HG03103 (cell line): ENCODE measurements around the gene SCNM1.

Experiments used
- ATAC-seq: cut with Tn5 transposase; IDR thresholded peaks from one replicate; pipeline ENCODE4 v1.9.1; 2021; ENCODE audit warnings: low read depth; ENCODE audit not compliant: unreplicated experiment

Gene SCNM1, protein sequence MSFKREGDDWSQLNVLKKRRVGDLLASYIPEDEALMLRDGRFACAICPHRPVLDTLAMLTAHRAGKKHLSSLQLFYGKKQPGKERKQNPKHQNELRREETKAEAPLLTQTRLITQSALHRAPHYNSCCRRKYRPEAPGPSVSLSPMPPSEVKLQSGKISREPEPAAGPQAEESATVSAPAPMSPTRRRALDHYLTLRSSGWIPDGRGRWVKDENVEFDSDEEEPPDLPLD

DNA sequence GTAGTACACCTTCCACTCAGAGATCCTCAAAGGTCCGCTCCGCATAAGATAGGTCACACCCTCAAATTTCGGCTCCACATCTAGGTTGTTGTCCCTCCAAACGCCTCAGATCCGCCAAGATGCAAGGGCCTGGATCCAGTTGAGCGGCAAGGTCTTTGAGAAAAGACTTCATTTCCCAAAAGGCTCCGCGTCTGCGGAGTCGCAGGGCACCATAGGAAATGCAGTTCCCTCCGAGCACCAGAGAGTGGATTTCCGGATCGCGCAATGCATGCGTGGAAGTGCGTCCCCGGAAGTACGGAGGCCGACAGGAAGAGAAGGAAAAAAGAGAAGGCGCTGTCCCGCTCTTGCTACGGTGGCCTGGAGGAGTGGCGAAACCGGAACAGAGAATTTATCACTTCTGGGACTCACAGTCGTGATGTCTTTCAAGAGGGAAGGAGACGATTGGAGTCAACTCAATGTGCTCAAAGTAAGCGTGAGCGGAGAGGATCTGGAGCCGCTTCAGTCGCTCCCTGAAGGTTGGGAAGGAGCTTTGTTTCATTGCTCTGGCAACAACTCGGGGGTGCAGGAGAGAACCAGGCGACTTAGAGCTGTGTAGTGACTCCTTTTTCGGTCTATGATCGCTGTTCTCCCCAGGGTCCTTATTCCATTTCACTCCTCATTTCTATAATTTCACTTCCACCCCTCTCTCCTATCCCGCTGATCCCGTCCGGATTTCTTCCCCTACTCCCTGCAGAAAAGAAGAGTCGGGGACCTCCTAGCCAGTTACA lies at the start of gene SCNM1, which contains the start of gene LYSMD1:
Gene SCNM1 (plus strand): TSS at position 407 of the 767 bp plus-strand sequence. CDS start 9 bp downstream, at position 416.
Gene LYSMD1 (minus strand): TSS at position 165 of the 767 bp plus-strand sequence. CDS start 644 bp downstream, outside the sequence.
- ATAC-seq, result peak; percentile 82

DNA sequence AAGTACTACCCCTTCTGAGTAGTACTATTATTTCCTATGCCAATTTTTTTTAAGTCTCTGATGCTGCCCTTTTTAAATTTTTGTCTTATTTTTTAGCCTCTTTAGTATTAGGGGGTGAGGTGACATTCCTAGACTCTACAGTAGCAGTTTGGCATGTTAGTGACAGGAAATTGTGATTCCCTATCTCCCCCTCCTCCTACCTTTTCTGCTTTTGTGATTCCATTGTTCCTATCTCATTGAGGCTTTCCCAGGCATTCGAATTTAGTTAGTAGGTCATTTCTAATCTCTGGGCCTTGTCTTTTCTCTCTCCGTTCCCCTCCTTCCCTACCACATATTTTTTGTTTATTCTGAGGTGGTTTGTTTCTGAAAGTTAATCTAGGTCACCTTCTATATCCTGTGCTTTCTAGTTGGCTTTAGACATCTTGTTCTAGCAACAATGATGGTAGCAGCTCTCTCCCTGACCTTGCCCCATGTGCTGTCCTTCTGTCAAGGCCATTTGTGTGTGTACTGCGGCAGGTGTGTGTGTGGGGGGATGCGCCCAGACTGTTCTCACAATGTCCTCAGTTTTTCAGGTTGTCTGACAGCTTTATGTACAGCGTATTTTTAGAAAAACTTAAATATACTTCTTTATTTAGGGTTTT lies 41.1 kb upstream of the SCNM1 start:
- ATAC-seq, result no peak

DNA sequence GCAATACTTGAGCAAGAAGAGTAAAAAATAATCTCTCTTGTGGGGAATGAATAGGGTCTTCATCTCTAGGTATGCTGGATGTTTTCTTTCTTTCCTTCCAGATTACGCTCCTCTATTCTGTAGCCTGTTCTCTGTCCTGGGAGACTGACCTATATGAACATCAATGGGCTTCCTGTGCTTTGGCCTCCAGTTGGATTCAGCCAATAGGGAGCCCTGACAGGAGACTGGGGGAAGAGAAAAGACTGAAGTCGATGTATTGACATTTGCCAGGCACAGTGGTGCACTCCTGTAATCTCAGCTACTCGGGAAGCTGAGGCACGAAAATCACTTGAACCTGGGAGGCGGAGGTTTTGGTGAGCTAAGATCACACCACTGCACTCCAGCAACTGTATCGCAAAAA lies 37.1 kb upstream of the SCNM1 start:
- ATAC-seq, result no peak

DNA sequence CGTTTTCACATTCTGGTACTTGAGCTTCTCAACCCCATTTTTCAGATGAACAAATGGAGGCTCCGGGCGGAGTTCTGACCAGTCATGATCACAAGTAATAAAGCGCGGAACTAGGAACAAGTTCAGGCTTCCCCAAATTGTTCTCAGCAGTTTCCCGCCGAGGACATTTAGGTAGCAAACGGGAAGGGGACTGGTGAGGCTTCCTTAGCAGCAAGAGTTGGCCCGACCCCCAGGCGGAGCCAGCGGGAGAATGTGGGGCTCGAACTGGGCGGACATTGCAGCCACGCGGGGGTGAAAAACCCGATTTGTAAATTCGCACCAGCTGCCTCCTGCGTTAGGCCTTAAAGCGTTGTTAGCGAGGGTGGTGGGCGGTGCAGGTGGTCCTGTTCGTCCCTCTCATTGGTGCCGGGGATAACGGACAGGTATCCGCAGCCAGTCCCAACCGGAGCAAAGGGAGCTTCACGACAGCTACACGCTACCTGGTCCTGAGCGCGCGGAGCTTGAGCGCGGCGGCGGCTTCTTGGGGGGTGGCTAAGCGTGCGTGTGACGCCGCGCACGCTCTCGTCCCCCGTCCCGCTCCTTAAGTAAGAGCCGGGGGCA lies 34.9 kb upstream of the SCNM1 start:
- peak; percentile 70 for ATAC-seq

DNA sequence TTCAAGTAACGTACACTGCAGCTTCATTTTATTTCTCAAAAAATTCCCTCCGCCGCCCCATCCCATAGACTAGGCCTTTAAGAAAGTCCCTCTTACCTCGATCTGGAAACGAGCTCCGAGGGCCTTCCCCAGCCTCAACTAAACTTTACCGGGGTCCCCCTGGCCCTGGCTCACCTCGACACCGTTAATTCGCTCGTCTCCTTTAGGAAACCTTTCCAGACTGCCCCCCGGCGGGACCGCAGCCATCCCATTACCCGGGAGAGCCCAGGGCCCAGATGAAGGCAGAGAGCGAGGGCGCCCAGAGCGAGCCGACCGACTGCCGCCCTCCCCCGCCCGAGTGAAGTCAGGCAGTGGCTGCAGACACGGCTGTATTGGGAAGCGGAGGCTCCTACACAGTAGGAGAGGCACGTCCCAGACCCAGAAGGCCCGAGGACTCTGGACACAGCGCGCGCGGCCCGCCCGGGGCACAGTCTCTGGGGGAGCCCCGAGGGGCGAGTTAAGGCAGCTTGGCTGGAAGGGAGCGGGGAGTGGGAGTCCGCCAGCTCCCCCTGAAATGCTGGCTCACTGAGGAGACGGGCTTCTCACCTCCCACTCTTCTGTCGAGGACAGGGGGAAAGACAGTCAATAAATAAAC lies 34.1 kb upstream of the SCNM1 start:
- ATAC-seq, result no peak

DNA sequence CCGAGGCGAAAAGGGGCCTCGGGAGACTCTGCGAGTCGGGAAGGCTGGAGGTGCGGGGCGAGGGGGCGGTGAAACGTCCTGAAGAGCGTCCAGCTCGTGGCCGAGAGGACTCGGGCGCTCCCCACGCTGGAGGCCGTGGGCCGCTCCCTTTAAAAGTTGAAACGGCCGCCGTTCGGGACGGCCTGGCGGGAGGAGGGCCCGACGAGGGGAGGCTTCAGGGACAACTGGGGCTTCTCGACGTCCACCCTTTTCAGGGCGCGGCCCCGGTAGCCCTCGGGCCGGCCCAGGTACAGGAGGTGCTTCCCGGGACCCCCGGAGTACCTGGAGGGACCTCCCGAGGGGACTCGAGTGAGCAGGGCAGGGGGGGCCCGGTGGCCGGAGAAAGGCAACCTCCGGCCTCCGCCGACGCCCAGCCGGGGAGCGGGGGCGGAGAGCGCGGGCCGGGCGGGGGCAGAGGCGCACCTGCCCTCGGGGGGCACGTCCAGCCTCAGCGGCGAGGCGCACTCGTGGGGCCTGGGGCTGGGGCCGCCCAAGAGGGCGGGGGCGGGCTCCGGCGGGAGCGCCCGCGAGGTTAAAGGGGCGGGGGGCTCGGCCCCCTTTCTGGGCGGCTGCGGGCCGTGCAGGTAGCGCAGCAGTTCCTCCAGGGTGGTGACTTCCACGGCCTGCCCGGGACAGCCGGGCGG lies 33.5 kb upstream of the SCNM1 start:
- ATAC-seq, result no peak

DNA sequence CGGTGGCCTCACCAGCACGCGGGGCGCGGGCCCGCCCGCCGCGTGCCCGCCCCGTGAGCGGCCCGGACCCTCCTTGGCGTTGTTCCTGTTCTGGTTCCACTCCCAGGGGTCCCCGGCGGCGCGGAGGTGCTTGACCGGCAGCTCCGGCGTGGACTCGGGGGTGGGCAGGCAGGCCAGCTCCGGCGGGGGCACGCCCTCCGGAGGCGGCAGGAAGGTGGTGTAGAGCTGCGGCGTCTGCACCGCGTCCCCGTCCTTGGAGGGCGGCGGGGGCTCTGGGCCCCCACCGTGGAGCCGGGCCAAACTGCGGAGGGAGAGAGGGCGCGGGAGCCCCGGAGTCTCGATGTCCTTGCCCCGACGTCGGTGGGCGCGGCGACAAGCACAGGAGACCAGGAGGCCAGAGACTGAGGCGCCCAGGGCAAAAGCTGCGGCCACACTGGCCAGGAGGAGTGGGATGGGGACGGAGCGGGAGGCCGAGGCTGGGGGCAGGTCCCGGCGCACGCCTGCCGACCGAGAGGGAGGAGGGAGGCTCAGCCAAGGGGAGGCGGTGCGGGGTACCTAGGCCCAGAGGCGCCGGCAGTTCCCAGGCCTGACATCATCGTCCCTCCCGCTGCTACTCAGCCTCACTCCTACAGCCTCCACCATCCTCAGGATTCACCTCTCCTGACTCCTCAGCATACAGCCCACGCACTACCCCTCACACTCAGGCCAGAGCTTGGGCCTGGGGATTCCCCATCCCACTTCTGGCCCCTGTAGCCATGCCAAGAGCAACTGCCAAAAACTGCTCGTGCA lies 32.7 kb upstream of the SCNM1 start:
- ATAC-seq, result no peak

DNA sequence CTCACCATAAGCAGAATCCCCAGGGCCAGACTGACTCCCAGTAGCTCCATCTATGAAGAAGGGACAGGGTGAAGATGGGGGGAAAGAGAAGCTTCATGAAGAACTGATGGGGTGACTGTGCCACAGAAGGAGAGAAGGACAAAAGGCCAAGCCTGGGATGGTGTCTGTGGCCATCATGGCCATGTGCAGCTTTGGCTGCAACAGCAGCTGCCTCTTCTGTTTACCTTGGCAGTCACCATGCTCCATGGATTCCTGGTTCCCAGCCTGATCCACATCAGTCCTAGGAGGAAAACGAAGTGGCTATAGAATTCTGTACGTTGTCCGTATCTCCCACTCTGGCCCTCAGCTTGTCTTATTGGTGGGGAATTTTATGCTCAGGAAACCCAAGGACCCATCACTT lies 31.5 kb upstream of the SCNM1 start:
- ATAC-seq, result no peak

DNA sequence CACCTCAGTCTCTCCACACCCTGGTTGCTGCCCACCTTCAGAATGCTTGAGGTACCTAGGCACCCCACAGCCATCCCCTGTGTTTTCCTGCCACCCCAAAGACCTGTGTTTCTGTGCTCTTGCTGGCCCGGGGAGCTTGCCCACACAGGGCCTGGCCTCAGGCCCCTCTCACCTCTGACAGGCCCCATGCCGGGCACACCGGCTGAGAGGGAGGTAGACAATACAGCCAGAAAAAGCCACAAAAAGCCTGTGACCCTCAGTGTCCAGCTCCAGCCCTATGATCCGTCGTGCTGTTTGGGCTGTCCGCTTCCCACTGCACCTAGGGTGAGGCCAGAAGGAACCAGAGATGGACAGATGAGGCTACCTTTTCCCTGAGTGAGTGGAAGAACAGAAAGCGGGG lies 31.0 kb upstream of the SCNM1 start:
- no peak for ATAC-seq

DNA sequence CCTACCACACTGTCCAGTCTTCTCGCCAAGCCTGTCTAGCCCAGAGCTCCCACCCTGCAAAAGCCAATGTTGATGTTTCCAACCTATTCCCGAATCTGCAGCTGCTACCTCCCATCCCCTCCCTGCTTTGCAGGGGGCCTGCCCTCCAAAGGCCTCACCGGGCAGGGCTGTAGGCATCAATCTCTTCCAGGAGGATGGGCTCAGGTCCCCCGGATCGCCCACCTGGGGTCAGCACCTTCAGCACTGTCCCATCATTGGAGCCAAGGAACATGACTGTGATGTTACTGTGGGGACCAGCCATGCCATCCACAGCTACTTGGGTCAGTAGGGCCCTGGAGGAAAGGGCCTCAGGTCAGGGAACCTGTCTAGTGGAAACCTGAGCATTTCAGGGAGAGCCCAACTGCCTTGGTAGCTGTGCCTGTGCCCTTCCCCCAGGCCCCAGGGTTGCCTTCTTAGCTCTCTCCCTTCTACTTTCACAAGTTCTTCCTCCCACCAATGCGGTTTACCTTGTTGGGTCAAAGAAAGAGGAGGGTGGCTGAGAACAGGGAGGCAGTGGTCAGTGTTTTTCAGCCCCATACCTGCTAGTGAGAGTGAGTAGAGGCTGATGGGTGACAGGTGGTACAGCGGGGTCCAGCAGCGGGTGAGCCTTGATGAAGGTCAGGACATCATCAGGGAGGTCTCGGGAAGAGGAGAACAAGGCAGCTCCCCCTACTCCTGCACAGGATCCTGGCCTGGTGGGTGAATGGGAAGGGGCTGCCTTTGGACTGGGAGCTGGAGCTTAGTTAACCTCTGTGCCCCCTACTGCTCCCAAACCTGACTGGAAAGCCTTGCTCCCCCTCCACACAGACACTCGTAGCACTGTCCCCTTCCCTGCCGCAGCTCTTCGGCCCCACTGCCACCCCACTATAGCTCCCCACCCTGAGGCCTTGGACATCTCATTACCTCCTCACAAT lies 30.2 kb upstream of the SCNM1 start:
- ATAC-seq, result no peak

DNA sequence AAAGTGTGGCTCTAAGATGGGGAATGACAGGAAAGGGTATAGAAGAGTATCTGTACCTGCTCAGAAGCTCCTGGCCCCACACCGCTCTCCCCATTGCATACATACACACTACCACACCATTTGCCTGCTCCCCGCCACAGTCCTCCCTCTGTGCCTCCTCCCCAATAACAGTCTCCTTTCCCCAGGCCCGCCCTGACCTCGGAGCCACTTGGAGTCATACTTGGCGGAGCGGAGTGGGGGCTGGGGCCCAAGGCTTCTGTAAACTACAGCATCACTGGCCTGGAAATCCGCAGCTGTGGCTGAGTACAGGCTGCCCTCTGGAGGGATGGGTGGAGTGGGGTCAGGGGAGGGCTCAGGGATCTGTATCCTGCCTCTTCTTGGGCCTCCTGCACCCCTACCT lies 28.2 kb upstream of the SCNM1 start:
- ATAC-seq, result no peak

DNA sequence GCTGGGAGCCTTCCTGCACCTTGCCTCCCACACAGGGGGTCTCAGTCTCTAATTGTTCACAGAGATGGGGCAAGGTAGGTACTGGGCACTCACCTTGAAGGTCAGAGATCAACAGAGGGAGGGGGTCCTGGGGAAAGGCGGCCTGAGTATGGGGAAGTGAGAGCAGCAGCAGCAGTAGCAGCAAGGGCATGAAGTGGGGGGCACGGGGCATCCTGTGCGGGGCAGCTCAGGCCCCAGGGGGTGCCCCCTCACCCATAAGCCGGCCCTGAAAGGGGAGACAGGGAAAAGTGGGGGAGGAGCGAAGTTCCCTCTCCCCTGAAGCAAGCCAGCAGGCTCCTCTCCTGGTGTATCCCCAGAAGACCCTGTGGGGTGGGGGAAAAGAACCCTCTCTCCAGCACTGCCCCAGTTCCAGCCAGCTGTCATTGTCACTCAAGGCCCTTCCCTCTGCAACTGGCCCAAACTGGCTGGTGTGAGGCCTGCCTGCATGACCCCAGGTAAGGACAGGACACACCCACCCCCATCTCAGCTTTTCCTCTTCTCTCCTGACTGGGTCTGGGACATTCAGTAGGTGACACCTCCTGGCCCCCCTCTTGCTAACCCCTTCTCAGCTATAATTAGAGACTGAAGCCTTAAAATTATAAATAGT lies 23.4 kb upstream of the SCNM1 start:
- ATAC-seq, result no peak

DNA sequence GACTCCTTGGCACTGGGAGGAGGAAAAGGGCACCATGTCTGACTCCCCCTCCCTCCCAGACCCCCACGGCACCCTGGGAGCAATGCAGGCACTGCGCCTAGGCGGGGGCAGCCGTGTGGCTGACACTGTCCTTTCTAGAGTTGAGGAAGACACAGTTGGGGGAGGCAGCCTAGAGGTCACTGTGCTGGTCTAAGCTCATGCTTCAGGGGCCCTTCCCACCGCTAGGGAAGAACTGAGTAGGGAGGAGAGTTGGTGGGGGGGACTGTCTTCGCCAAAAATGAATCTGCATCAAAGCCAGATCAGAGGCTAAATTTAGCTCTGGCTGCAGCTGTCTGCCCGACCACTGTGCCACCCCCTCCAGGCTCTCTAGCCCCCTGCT lies 22.9 kb upstream of the SCNM1 start:
- no peak for ATAC-seq

DNA sequence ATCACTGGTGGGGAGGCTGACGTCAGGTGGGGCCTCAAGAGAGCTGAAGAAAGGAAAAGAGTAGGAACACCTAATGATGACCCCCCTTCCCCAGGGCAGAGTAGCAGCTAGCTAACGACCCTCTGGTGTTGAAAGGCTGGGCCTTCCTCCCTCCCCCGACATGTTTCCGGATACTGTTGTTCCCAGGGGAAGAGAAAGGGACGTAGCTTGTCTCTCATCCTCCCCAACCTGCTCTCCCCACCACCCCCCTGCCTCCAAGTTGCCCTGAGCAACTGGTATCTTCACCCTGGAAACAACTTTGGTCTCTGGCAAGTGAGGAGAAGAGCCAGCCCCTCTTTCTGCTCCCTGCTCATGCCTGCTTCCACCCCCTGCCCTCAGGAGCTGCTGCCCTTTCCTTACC lies 22.0 kb upstream of the SCNM1 start:
- no peak for ATAC-seq

DNA sequence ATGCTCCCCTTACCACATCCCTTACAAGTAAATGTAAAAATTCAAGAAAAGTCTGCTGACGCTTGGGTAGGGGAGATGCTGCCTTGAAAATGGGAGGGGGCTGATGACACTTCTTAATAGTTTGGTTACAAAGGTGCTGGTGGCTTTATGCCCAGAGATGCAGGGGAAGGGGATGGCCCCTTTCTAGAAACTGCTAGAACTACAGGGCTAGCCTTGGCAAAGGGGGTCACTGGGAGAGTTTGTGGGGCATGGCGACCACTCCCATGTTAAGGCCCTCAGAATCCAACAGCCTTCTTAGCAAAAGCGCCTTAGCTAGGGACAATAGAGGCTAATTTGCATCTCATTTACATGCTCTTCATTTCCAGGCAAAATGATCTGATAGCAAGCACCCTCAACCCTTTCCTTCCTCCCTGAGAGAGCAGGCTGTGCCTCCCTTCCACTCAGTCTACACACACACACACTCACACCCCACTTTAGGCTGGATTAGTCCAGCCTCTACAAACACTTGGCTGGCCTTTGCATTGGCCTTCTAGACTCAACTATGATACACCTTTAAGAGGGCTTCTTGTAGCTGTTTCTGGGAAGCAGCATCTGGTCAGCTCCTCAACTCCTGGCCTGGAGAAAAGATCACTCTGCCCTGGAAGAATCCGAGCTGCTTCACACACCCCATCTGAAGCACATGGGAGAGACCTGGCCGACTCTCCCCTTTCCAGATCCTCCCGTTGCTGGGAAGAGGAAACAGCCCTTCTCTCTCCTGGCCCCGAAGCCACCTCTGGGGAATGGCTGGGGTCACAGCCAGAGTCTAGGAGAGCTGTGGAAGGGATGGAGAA lies 21.3 kb upstream of the SCNM1 start:
- no peak for ATAC-seq

DNA sequence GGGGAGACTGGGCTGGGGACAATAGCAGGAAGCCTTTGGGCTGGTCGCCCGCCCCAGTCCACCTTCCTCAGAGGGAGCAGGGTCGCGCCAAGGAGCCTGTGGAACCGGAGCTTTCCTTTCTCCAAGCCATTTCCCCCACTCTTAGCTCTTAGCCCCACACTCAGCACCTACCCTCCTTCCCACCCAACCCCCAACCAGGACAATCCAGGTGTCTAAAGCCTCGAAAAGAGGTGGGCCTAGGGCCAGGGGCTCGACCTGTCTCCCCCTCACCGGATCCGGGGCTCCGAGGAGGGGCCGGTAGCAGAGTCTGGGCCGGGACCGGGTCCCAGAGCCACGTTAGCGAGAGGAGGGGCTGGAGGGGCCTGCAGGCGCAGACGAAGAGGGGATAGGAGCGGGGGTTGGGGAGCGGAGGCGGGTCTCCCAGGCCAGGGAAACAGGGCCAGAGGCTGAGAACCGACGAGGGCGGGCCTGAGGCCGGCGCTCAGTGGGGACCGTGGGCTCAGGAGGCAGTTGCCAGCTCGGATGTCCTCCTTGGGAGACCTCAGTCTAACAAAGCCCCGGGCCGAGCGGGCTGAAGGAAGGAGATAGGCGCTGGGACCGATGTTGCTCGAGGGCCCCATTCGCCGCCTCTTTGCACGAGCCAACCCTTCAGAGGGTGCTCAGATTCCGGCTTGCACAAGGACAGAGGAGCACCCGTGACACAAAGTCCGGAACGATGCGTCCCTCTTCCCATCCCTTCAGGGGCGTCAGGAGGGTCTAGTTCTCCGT lies 20.5 kb upstream of the SCNM1 start:
- no peak for ATAC-seq
